ENCODE data around the gene PPP2R5B. TPM values are rescaled to one million over a fixed set of nuclear protein-coding genes. Genes with fewer than 3 reads are reported as not detected.

Gene PPP2R5B
- total RNA-seq, 1 experiment from 2014 or later, result 8.7 TPM

- Mint-ChIP-seq H3K27ac (no peak overlapping the region), H3K36me3 (peaks cover 3% of the 10 kb centered on the region), H3K9me3 (no peaks in the 10 kb centered on the region), H3K27me3 (ENCODE audit: low read depth) (no peaks in the 10 kb centered on the region), H3K4me1 (peaks cover 24% of the 10 kb centered on the region), H3K4me3 (no peak overlapping the region)
- DNase-seq (ENCODE audit: low spot score) (no peak), ATAC-seq (no peak)
- POLR2A ChIA-PET, result no interaction called here
- CTCF ChIA-PET, result interaction anchor here (1.3 to 3.7 kb wide), 2 partner anchors 65 to 144 kb away, joined by 3 to 28 read pairs; partner anchors contain the start of gene BATF2
- TF ChIP-seq USF2 (CRISPR knock-in tag; IDR thresholded peaks at IDR 0.05), result no peak
- TF ChIP-seq FOXK1 (CRISPR knock-in tag; IDR thresholded peaks at IDR 0.05), result no peak
- no peak for TF ChIP-seq ELF4 (CRISPR knock-in tag; IDR thresholded peaks at IDR 0.05; ENCODE audit: low read depth)
- no peak for TF ChIP-seq NFATC4 (CRISPR knock-in tag; IDR thresholded peaks at IDR 0.05)
- no peak for TF ChIP-seq NFYB (CRISPR knock-in tag; conservative IDR thresholded peaks at IDR 0.05; ENCODE audit: low read depth)
These were observed 7.8 kb downstream of the PPP2R5B start for GRCh38 chr11:64932324-64932723.

- POLR2A ChIA-PET, result interaction anchor here (0.6 to 1.1 kb wide), 2 partner anchors 9 to 33 kb away, joined by 3 to 5 read pairs; partner anchors contain the start of gene PPP2R5B
- Mint-ChIP-seq H3K4me1 (peaks cover 24% of the 10 kb centered on the region), H3K27ac (no peak overlapping the region), H3K4me3 (no peak overlapping the region), H3K27me3 (ENCODE audit: low read depth) (no peaks in the 10 kb centered on the region), H3K9me3 (no peaks in the 10 kb centered on the region), H3K36me3 (peaks cover 3% of the 10 kb centered on the region)
- CTCF ChIA-PET, result interaction anchor here (0.6 to 4.3 kb wide), 10 partner anchors 9 to 146 kb away, joined by 3 to 30 read pairs (median 4); partner anchors contain the start of genes BATF2 and PPP2R5B
- no peak for DNase-seq (ENCODE audit: low spot score)
- ATAC-seq, result no peak
- no peak for TF ChIP-seq ZNF671 (CRISPR knock-in tag; IDR thresholded peaks at IDR 0.05)
- TF ChIP-seq ATF2 (CRISPR knock-in tag; IDR thresholded peaks at IDR 0.05; ENCODE audit: borderline replicate concordance, low read depth), result no peak
- TF ChIP-seq ESRRA (CRISPR knock-in tag; IDR thresholded peaks at IDR 0.05; ENCODE audit: borderline replicate concordance), result no peak
- no peak for TF ChIP-seq NR1H2 (CRISPR knock-in tag; IDR thresholded peaks at IDR 0.05)
- no peak for TF ChIP-seq KAT7 (CRISPR knock-in tag; IDR thresholded peaks at IDR 0.05; ENCODE audit: borderline replicate concordance)
- TF ChIP-seq ZNF138 (CRISPR knock-in tag; conservative IDR thresholded peaks at IDR 0.05), result no peak
- no peak for TF ChIP-seq ARID4B (CRISPR knock-in tag; IDR thresholded peaks at IDR 0.05; ENCODE audit: borderline replicate concordance)
- TF ChIP-seq ELF4 (CRISPR knock-in tag; IDR thresholded peaks at IDR 0.05; ENCODE audit: low read depth), result no peak
- no peak for TF ChIP-seq ZNF281 (CRISPR knock-in tag; IDR thresholded peaks at IDR 0.05)
- TF ChIP-seq STAT6 (CRISPR knock-in tag; conservative IDR thresholded peaks at IDR 0.05; ENCODE audit: low read depth), result no peak
- TF ChIP-seq PREB (CRISPR knock-in tag; IDR thresholded peaks at IDR 0.05; ENCODE audit: borderline replicate concordance), result no peak
- TF ChIP-seq ATF6 (CRISPR knock-in tag; IDR thresholded peaks at IDR 0.05), result no peak
These were observed 8.9 kb downstream of the PPP2R5B start for GRCh38 chr11:64933213-64933934.
